GM23338 (cell line): ENCODE results near the gene SMYD3. TPM values are rescaled to one million over a fixed set of nuclear protein-coding genes. Genes with fewer than 3 reads are reported as not detected.

Source experiments
- ATAC-seq: fragments of 200-7000 bp; cut with Tn5 transposase; 3 replicates; pipeline ENCODE4 v1.9.1; 2020
- DNase-seq: peaks from one replicate; pipeline ENCODE4 v3.0.0-alpha.2; 2015; ENCODE audit warnings: low spot score
- H2AFZ ChIP-seq: fragments of 200-600 bp; sonication (generic); 2 replicates; pipeline ENCODE4 v1.8.0; 2016; ENCODE audit warnings: antibody characterized with exemption, mild to moderate bottlenecking, moderate library complexity
- H3F3A ChIP-seq: fragments of 200-600 bp; sonication (generic); replicated peaks from 2 replicates; pipeline ENCODE4 v1.8.0; 2017; ENCODE audit warnings: antibody characterized with exemption, mixed run types, low read depth
- H3K27ac ChIP-seq: fragments of 200-600 bp; sonication (generic); 2 replicates; pipeline ENCODE4 v1.6.1; 2016; ENCODE audit warnings: low read depth
- H3K27me3 ChIP-seq: fragments of 200-600 bp; sonication (generic); 2 replicates; pipeline ENCODE4 v1.8.0; 2016; ENCODE audit warnings: mild to moderate bottlenecking, mixed run types, moderate library complexity; ENCODE audit not compliant: insufficient read depth
- H3K36me3 ChIP-seq: fragments of 200-600 bp; sonication (generic); 2 replicates; pipeline ENCODE4 v1.8.0; 2016; ENCODE audit warnings: mild to moderate bottlenecking; ENCODE audit not compliant: insufficient read depth
- H3K4me1 ChIP-seq: fragments of 200-600 bp; sonication (generic); 2 replicates; pipeline ENCODE4 v1.8.0; 2016; ENCODE audit warnings: mild to moderate bottlenecking, moderate library complexity; ENCODE audit not compliant: insufficient read depth
- H3K4me2 ChIP-seq: fragments of 200-600 bp; sonication (generic); 2 replicates; pipeline ENCODE4 v1.7.1; 2017; ENCODE audit warnings: mixed run types
- H3K4me3 ChIP-seq: fragments of 200-600 bp; sonication (generic); 2 replicates; pipeline ENCODE4 v1.6.1; 2016; ENCODE audit warnings: mixed run types
- H3K79me2 ChIP-seq: fragments of 200-600 bp; sonication (generic); replicated peaks from 2 replicates; pipeline ENCODE4 v1.8.0; 2017; ENCODE audit warnings: mild to moderate bottlenecking; ENCODE audit not compliant: insufficient read depth
- H3K9me2 ChIP-seq: fragments of 200-600 bp; sonication (generic); 2 replicates; pipeline ENCODE4 v1.8.0; 2017; ENCODE audit not compliant: insufficient read depth
- H4K20me1 ChIP-seq: fragments of 200-600 bp; sonication (generic); replicated peaks from 2 replicates; pipeline ENCODE4 v1.8.0; 2017; ENCODE audit warnings: mild to moderate bottlenecking; ENCODE audit not compliant: insufficient read depth
- H3K27ac Mint-ChIP-seq: 2 replicates; pipeline ENCODE4 v1.8.0; 2020; ENCODE audit warnings: inconsistent platforms, mild to moderate bottlenecking, moderate library complexity, mixed read lengths
- H3K27me3 Mint-ChIP-seq: 3 replicates; pipeline ENCODE4 v1.8.0; 2022; ENCODE audit warnings: low read depth, mild to moderate bottlenecking, moderate library complexity, mixed read lengths, inconsistent platforms; ENCODE audit not compliant: insufficient read depth, poor library complexity
- H3K36me3 Mint-ChIP-seq: 3 replicates; pipeline ENCODE4 v1.8.0; 2021; ENCODE audit warnings: low read depth, mild to moderate bottlenecking, inconsistent platforms, moderate library complexity, mixed read lengths
- H3K4me1 Mint-ChIP-seq: 3 replicates; pipeline ENCODE4 v1.8.0; 2020; ENCODE audit warnings: mild to moderate bottlenecking, inconsistent platforms, mixed read lengths
- H3K4me3 Mint-ChIP-seq: 3 replicates; pipeline ENCODE4 v1.8.0; 2021; ENCODE audit warnings: moderate library complexity, mild to moderate bottlenecking, inconsistent platforms, mixed read lengths
- H3K9me3 Mint-ChIP-seq: 3 replicates; pipeline ENCODE4 v1.8.0; 2020; ENCODE audit warnings: moderate library complexity, mild to moderate bottlenecking, inconsistent platforms, mixed read lengths
- CREB1 ChIP-seq: fragments of 250-450 bp; sonication (Bioruptor Pico); IDR thresholded peaks from 2 replicates; pipeline ENCODE4 v1.5.0; 2020; ENCODE audit warnings: low read depth, mild to moderate bottlenecking, moderate library complexity
- CTCF ChIP-seq, 2 experiments: fragments of 200-600 bp in 1 of 2; sonication (generic) in 1 of 2; conservative IDR thresholded peaks; 2 replicates each; pipeline versions ENCODE4 v1.5.1 to v1.6.1; 2016 to 2017; ENCODE audit warnings: antibody characterized with exemption in 2 of 2, low read depth in 2 of 2, mild to moderate bottlenecking in 2 of 2, moderate library complexity in 1 of 2
- ETS1 ChIP-seq: IDR thresholded peaks from 2 replicates; pipeline ENCODE4 v1.6.1; 2016; ENCODE audit warnings: antibody characterized with exemption
- EZH2 ChIP-seq: fragments of 200-600 bp; sonication (generic); IDR thresholded peaks from one replicate; pipeline ENCODE4 v1.8.0; 2017; ENCODE audit warnings: antibody characterized with exemption, mild to moderate bottlenecking, low read depth; ENCODE audit not compliant: unreplicated experiment
- JUNB ChIP-seq: IDR thresholded peaks from one replicate; pipeline ENCODE4 v1.6.1; 2016; ENCODE audit warnings: antibody characterized with exemption; ENCODE audit not compliant: unreplicated experiment
- NANOG ChIP-seq: IDR thresholded peaks from 2 replicates; pipeline ENCODE4 v1.6.1; 2016; ENCODE audit warnings: antibody characterized with exemption, borderline replicate concordance
- POLR2AphosphoS5 ChIP-seq: IDR thresholded peaks from 2 replicates; pipeline ENCODE4 v1.6.1; 2016; ENCODE audit warnings: antibody characterized with exemption, low read depth
- REST ChIP-seq: IDR thresholded peaks from one replicate; pipeline ENCODE4 v1.6.1; 2018; ENCODE audit warnings: antibody characterized with exemption; ENCODE audit not compliant: unreplicated experiment
- STAT1 ChIP-seq: IDR thresholded peaks from one replicate; pipeline ENCODE4 v1.6.1; 2016; ENCODE audit warnings: antibody characterized with exemption; ENCODE audit not compliant: unreplicated experiment
- ZNF114 ChIP-seq: fragments of 250-450 bp; sonication (Bioruptor Pico); IDR thresholded peaks from 2 replicates; pipeline ENCODE4 v1.5.0; 2020; ENCODE audit warnings: mild to moderate bottlenecking, moderate library complexity
- ZNF462 ChIP-seq: fragments of 250-450 bp; sonication (Bioruptor Pico); IDR thresholded peaks from 2 replicates; pipeline ENCODE4 v1.5.0; 2020; ENCODE audit warnings: mild to moderate bottlenecking, moderate library complexity
- polyA plus RNA-seq: library from polyadenylated mRNA; unstranded; fragments of >200 nt; fragmentation: Nextera tagmentation; extraction: Ambion mirVana; gene quantifications from 2 replicates; pipeline ENCODE4 v1.2.1, GENCODE V29; 2016
- total RNA-seq: library from RNA; depleted of rRNA; stranded (reverse); fragments of >200 nt; shearing (Covaris generic); gene quantifications from 2 replicates; pipeline ENCODE4 v1.2.3, GENCODE V29; 2014

The SMYD3 gene
- total and polyA plus RNA-seq, 2 experiments from 2014 or later, result 31.8 to 34.4 TPM

- Histone ChIP-seq H3K4me2 (no peak overlapping the region), H3K4me1 (no peaks in the 10 kb centered on the region), H3K27ac (no peak overlapping the region), H2AFZ (no peak overlapping the region), H3F3A (no peaks in the 10 kb centered on the region), H3K36me3 (peaks cover 50% of the 10 kb centered on the region), H3K79me2 (peaks cover 27% of the 10 kb centered on the region), H4K20me1 (peaks cover 6% of the 10 kb centered on the region; the same call in 1 of the 2 replicates), H3K27me3 (no peaks in the 10 kb centered on the region), H3K9me2 (no peaks in the 10 kb centered on the region), H3K4me3 (no peak overlapping the region)
- Mint-ChIP-seq H3K27ac (no peak overlapping the region), H3K9me3 (no peaks in the 10 kb centered on the region), H3K4me1 (no peaks in the 10 kb centered on the region), H3K36me3 (peaks cover 53% of the 10 kb centered on the region), H3K27me3 (no peaks in the 10 kb centered on the region), H3K4me3 (no peak overlapping the region)
- DNase-seq (no peak), ATAC-seq (no peak)
- no peak for TF ChIP-seq EZH2
- TF ChIP-seq JUNB, result no peak
- TF ChIP-seq NANOG, result no peak
- no peak for TF ChIP-seq STAT1
- no peak for TF ChIP-seq REST
- TF ChIP-seq CTCF (conservative IDR thresholded peaks at IDR 0.05; ENCODE audit: low read depth in 2 of 2), result no peak
- TF ChIP-seq ETS1, result no peak
- no peak for TF ChIP-seq POLR2AphosphoS5
- TF ChIP-seq CREB1 (CRISPR knock-in tag), result no peak
- TF ChIP-seq ZNF114 (CRISPR knock-in tag), result no peak
Measured at GRCh38 chr1:246552110-246552509, 45.0 kb upstream of the SMYD3 start.

- DNase-seq (no peak), ATAC-seq (no peak)
- Mint-ChIP-seq H3K4me3 (no peak overlapping the region), H3K27ac (no peak overlapping the region), H3K27me3 (no peaks in the 10 kb centered on the region), H3K4me1 (no peaks in the 10 kb centered on the region), H3K9me3 (no peaks in the 10 kb centered on the region), H3K36me3 (peaks cover 46% of the 10 kb centered on the region)
- H3F3A ChIP-seq, result no peaks in the 10 kb centered on the region
- H3K27me3 ChIP-seq, result no peaks in the 10 kb centered on the region
- H3K27ac ChIP-seq, result no peak overlapping the region
- no peak overlapping the region for H3K4me2 ChIP-seq
- peaks cover 6% of the 10 kb centered on the region for H4K20me1 ChIP-seq
- H3K36me3 ChIP-seq, result peaks cover 35% of the 10 kb centered on the region
- H2AFZ ChIP-seq, result no peak overlapping the region
- no peaks in the 10 kb centered on the region for H3K9me2 ChIP-seq
- H3K4me3 ChIP-seq, result no peak overlapping the region
- H3K79me2 ChIP-seq, result peaks cover 27% of the 10 kb centered on the region
- H3K4me1 ChIP-seq, result no peaks in the 10 kb centered on the region
- TF ChIP-seq CREB1 (CRISPR knock-in tag) (no peak), ZNF462 (CRISPR knock-in tag) (no peak), STAT1 (no peak)
Measured at GRCh38 chr1:246550402-246550801, 43.3 kb upstream of the SMYD3 start.
